ENCODE data around the gene SLC10A1.

Gene SLC10A1

GRCh38 chr14:69769623-69770022 is 27.4 kb downstream of the SLC10A1 start:
- Histone ChIP-seq H3K4me3 (ENCODE audit: low read depth, low read length) (no peak overlapping the region), H3K4me1 (ENCODE audit: control insufficient read depth, insufficient read depth, low read length) (0 out of 2 replicates have a peak, but pooled peaks cover 11% of the 10 kb centered on the region), H3K9ac (ENCODE audit: low read depth, low read length) (no peak overlapping the region), H3K36me3 (ENCODE audit: control insufficient read depth, insufficient read depth, low read length) (peaks cover 68% of the 10 kb centered on the region), H3K27me3 (ENCODE audit: control insufficient read depth, insufficient read depth, low read length) (no peaks in the 10 kb centered on the region), H3K9me3 (ENCODE audit: control insufficient read depth, insufficient read depth, low read length) (no peaks in the 10 kb centered on the region), H3K27ac (ENCODE audit: low read depth, low read length) (no peak overlapping the region)

- H3K27me3 ChIP-seq (ENCODE audit: control insufficient read depth, insufficient read depth, low read length), result no peaks in the 10 kb centered on the region
- H3K9ac ChIP-seq (ENCODE audit: low read depth, low read length), result no peak overlapping the region
- H3K36me3 ChIP-seq (ENCODE audit: control insufficient read depth, insufficient read depth, low read length), result peaks cover 61% of the 10 kb centered on the region
- H3K27ac ChIP-seq (ENCODE audit: low read depth, low read length), result no peak overlapping the region
- H3K4me3 ChIP-seq (ENCODE audit: low read depth, low read length), result peak overlapping the region; percentile 96
- no peaks in the 10 kb centered on the region for H3K9me3 ChIP-seq (ENCODE audit: control insufficient read depth, insufficient read depth, low read length)
- 0 out of 2 replicates have a peak, but pooled peaks cover 11% of the 10 kb centered on the region for H3K4me1 ChIP-seq (ENCODE audit: control insufficient read depth, insufficient read depth, low read length)
These were observed 28.2 kb downstream of the SLC10A1 start for GRCh38 chr14:69768873-69769272.

GRCh38 chr14:69767369-69767999 is 29.6 kb downstream of the SLC10A1 start:
- H3K4me1 ChIP-seq (ENCODE audit: control insufficient read depth, insufficient read depth, low read length), result 0 out of 2 replicates have a peak, but pooled peaks cover 11% of the 10 kb centered on the region
- H3K36me3 ChIP-seq (ENCODE audit: control insufficient read depth, insufficient read depth, low read length), result peaks cover 47% of the 10 kb centered on the region
- no peaks in the 10 kb centered on the region for H3K9me3 ChIP-seq (ENCODE audit: control insufficient read depth, insufficient read depth, low read length)
- H3K27me3 ChIP-seq (ENCODE audit: control insufficient read depth, insufficient read depth, low read length), result no peaks in the 10 kb centered on the region
- peak overlapping the region; percentile 98 for H3K27ac ChIP-seq (ENCODE audit: low read depth, low read length)
- H3K4me3 ChIP-seq (ENCODE audit: low read depth, low read length), result peak overlapping the region; percentile 96
- H3K9ac ChIP-seq (ENCODE audit: low read depth, low read length), result peak overlapping the region; percentile 99

- Histone ChIP-seq H3K4me1 (ENCODE audit: control insufficient read depth, insufficient read depth, low read length) (0 out of 2 replicates have a peak, but pooled peaks cover 11% of the 10 kb centered on the region), H3K9ac (ENCODE audit: low read depth, low read length) (peak within 1 kb of the TSS; percentile 99), H3K36me3 (ENCODE audit: control insufficient read depth, insufficient read depth, low read length) (peaks cover 42% of the 10 kb centered on the region), H3K27me3 (ENCODE audit: control insufficient read depth, insufficient read depth, low read length) (no peaks in the 10 kb centered on the region), H3K4me3 (ENCODE audit: low read depth, low read length) (peak within 1 kb of the TSS; percentile 96), H3K27ac (ENCODE audit: low read depth, low read length) (peak within 1 kb of the TSS; percentile 98), H3K9me3 (ENCODE audit: control insufficient read depth, insufficient read depth, low read length) (no peaks in the 10 kb centered on the region)
These were observed 30.1 kb downstream of the SLC10A1 start, which contains the start of gene SRSF5 for GRCh38 chr14:69766984-69767368. SRSF5 (plus strand) TSS chr14:69767142; CDS start chr14:69768157, 1,015 bp downstream.

- Histone ChIP-seq H3K4me3 (ENCODE audit: low read depth, low read length) (no peak overlapping the region), H3K4me1 (ENCODE audit: control insufficient read depth, insufficient read depth, low read length) (0 out of 2 replicates have a peak, but pooled peaks cover 11% of the 10 kb centered on the region), H3K9ac (ENCODE audit: low read depth, low read length) (no peak overlapping the region), H3K36me3 (ENCODE audit: control insufficient read depth, insufficient read depth, low read length) (peaks cover 12% of the 10 kb centered on the region), H3K9me3 (ENCODE audit: control insufficient read depth, insufficient read depth, low read length) (no peaks in the 10 kb centered on the region), H3K27me3 (ENCODE audit: control insufficient read depth, insufficient read depth, low read length) (no peaks in the 10 kb centered on the region), H3K27ac (ENCODE audit: low read depth, low read length) (no peak overlapping the region)
These were observed 33.1 kb downstream of the SLC10A1 start for GRCh38 chr14:69763761-69764510.

- no peak overlapping the region for H3K27ac ChIP-seq (ENCODE audit: low read depth, low read length)
- H3K36me3 ChIP-seq (ENCODE audit: control insufficient read depth, insufficient read depth, low read length), result no peaks in the 10 kb centered on the region
- H3K9ac ChIP-seq (ENCODE audit: low read depth, low read length), result no peak overlapping the region
- no peaks in the 10 kb centered on the region for H3K4me1 ChIP-seq (ENCODE audit: control insufficient read depth, insufficient read depth, low read length)
- H3K4me3 ChIP-seq (ENCODE audit: low read depth, low read length), result no peak overlapping the region
- H3K9me3 ChIP-seq (ENCODE audit: control insufficient read depth, insufficient read depth, low read length), result no peaks in the 10 kb centered on the region
- H3K27me3 ChIP-seq (ENCODE audit: control insufficient read depth, insufficient read depth, low read length), result no peaks in the 10 kb centered on the region
These were observed 36.2 kb downstream of the SLC10A1 start for GRCh38 chr14:69760810-69761209.

GRCh38 chr14:69756298-69756697 is 40.7 kb downstream of the SLC10A1 start:
- no peaks in the 10 kb centered on the region for H3K27me3 ChIP-seq (ENCODE audit: control insufficient read depth, insufficient read depth, low read length)
- H3K9ac ChIP-seq (ENCODE audit: low read depth, low read length), result no peak overlapping the region
- no peak overlapping the region for H3K27ac ChIP-seq (ENCODE audit: low read depth, low read length)
- no peaks in the 10 kb centered on the region for H3K9me3 ChIP-seq (ENCODE audit: control insufficient read depth, insufficient read depth, low read length)
- H3K4me1 ChIP-seq (ENCODE audit: control insufficient read depth, insufficient read depth, low read length), result peaks cover 9% of the 10 kb centered on the region; the same call in 1 of the 2 replicates
- no peaks in the 10 kb centered on the region for H3K36me3 ChIP-seq (ENCODE audit: control insufficient read depth, insufficient read depth, low read length)
- no peak overlapping the region for H3K4me3 ChIP-seq (ENCODE audit: low read depth, low read length)

GRCh38 chr14:69755784-69756183 is 41.3 kb downstream of the SLC10A1 start:
- no peaks in the 10 kb centered on the region for H3K9me3 ChIP-seq (ENCODE audit: control insufficient read depth, insufficient read depth, low read length)
- no peak overlapping the region for H3K27ac ChIP-seq (ENCODE audit: low read depth, low read length)
- peaks cover 9% of the 10 kb centered on the region; the same call in 1 of the 2 replicates for H3K4me1 ChIP-seq (ENCODE audit: control insufficient read depth, insufficient read depth, low read length)
- H3K36me3 ChIP-seq (ENCODE audit: control insufficient read depth, insufficient read depth, low read length), result no peaks in the 10 kb centered on the region
- no peak overlapping the region for H3K9ac ChIP-seq (ENCODE audit: low read depth, low read length)
- H3K27me3 ChIP-seq (ENCODE audit: control insufficient read depth, insufficient read depth, low read length), result no peaks in the 10 kb centered on the region
- H3K4me3 ChIP-seq (ENCODE audit: low read depth, low read length), result no peak overlapping the region

GRCh38 chr14:69755296-69755695 is 41.7 kb downstream of the SLC10A1 start:
- peaks cover 9% of the 10 kb centered on the region; the same call in 1 of the 2 replicates for H3K4me1 ChIP-seq (ENCODE audit: control insufficient read depth, insufficient read depth, low read length)
- H3K27ac ChIP-seq (ENCODE audit: low read depth, low read length), result no peak overlapping the region
- no peaks in the 10 kb centered on the region for H3K9me3 ChIP-seq (ENCODE audit: control insufficient read depth, insufficient read depth, low read length)
- H3K27me3 ChIP-seq (ENCODE audit: control insufficient read depth, insufficient read depth, low read length), result no peaks in the 10 kb centered on the region
- no peak overlapping the region for H3K4me3 ChIP-seq (ENCODE audit: low read depth, low read length)
- H3K9ac ChIP-seq (ENCODE audit: low read depth, low read length), result no peak overlapping the region
- no peaks in the 10 kb centered on the region for H3K36me3 ChIP-seq (ENCODE audit: control insufficient read depth, insufficient read depth, low read length)

GRCh38 chr14:69754487-69754886 is 42.6 kb downstream of the SLC10A1 start:
- H3K36me3 ChIP-seq (ENCODE audit: control insufficient read depth, insufficient read depth, low read length), result no peaks in the 10 kb centered on the region
- H3K4me3 ChIP-seq (ENCODE audit: low read depth, low read length), result no peak overlapping the region
- no peak overlapping the region for H3K9ac ChIP-seq (ENCODE audit: low read depth, low read length)
- H3K9me3 ChIP-seq (ENCODE audit: control insufficient read depth, insufficient read depth, low read length), result no peaks in the 10 kb centered on the region
- no peaks in the 10 kb centered on the region for H3K27me3 ChIP-seq (ENCODE audit: control insufficient read depth, insufficient read depth, low read length)
- H3K4me1 ChIP-seq (ENCODE audit: control insufficient read depth, insufficient read depth, low read length), result peaks cover 9% of the 10 kb centered on the region; the same call in 1 of the 2 replicates
- no peak overlapping the region for H3K27ac ChIP-seq (ENCODE audit: low read depth, low read length)

- Histone ChIP-seq H3K27me3 (ENCODE audit: control insufficient read depth, insufficient read depth, low read length) (no peaks in the 10 kb centered on the region), H3K9ac (ENCODE audit: low read depth, low read length) (no peak overlapping the region), H3K36me3 (ENCODE audit: control insufficient read depth, insufficient read depth, low read length) (no peaks in the 10 kb centered on the region), H3K4me3 (ENCODE audit: low read depth, low read length) (no peak overlapping the region), H3K9me3 (ENCODE audit: control insufficient read depth, insufficient read depth, low read length) (no peaks in the 10 kb centered on the region), H3K27ac (ENCODE audit: low read depth, low read length) (no peak overlapping the region), H3K4me1 (ENCODE audit: control insufficient read depth, insufficient read depth, low read length) (peaks cover 9% of the 10 kb centered on the region; the same call in 1 of the 2 replicates)
These were observed 43.2 kb downstream of the SLC10A1 start for GRCh38 chr14:69753860-69754259.
